ENCODE results near the gene TAS2R43.
"Not testable (repeated sequence)": the region's sequence is repeated elsewhere in the genome, so short reads cannot be mapped to it uniquely, and the experiment has no call there.

TAS2R43 gene, protein sequence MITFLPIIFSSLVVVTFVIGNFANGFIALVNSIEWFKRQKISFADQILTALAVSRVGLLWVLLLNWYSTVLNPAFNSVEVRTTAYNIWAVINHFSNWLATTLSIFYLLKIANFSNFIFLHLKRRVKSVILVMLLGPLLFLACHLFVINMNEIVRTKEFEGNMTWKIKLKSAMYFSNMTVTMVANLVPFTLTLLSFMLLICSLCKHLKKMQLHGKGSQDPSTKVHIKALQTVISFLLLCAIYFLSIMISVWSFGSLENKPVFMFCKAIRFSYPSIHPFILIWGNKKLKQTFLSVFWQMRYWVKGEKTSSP

DNA sequence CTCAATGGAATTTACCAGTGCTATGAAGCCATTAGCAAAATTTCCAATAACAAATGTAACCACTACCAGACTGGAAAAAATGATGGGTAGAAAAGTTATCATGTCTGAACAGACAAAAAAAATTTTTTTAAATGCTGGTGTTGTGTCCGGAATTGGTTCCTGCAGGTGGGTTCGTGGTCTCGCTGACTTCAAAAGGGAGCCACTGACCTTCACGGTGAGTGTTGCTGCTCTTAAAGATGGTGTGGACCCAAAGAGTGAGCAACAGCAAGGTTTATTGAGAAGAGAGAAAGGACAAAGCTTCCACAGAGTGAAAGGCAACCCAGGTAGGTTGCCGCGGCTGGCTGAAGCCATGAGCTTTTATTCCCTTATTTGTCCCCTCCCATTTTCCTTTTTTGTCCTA, at the start of gene TAS2R43:
TSS of gene TAS2R43 (minus strand) at position 186 of the 400 bp plus-strand sequence. CDS start at position 102, 84 bp downstream.
- DNase-seq (ENCODE audit: low read depth in 2 of 2), result no peak

GRCh38 chr12:11136075-11136474, 44.0 kb upstream of the TAS2R43 start:
- DNase-seq (ENCODE audit: low read depth in 2 of 2), result no peak

DNA sequence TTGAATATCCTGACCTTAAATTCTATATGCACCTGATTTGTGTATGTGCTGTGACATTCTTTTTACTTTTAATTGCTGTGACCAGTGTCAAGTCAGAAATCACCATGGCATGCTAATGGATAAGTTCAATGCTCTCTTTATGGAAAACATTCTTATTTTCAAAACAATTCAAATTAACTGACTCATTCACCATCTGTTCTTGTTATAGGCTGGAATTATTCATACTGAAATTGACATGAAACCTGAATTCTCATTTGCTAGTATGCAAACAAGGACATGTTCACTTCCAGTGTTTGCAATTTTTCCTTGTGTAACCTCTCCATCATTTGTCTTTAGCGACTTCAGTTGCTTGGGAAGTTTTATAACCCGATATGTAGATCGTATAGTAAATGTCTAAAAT, 42.2 kb upstream of the TAS2R43 start, which contains the start of gene TAS2R30:
TSS of gene TAS2R30 (minus strand) at position 340 of the 400 bp plus-strand sequence. CDS start 400 bp downstream, outside the sequence.
- DNase-seq (ENCODE audit: low read depth in 2 of 2), result no peak

- DNase-seq (ENCODE audit: low read depth in 2 of 2), result no peak
These were observed 41.7 kb upstream of the TAS2R43 start for GRCh38 chr12:11133816-11134215.

DNA sequence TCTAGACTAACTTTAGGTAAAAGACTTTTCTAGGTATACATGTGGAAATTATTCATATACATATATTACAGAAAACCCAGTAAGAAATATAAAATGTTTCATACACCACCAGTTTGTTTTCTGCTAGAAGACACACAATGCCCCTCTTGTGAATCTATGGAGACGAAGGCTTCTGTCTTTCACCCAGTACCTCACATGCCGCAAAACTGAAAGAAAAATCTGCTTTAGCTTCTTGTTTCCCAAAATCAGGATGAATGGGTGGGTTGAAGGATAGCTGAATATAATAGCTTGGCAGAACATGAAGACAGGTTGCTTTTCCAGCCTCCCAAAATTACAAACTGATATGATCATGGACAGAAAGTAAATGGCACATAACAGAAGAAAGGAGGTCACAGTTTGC, 41.0 kb upstream of the TAS2R43 start:
- DNase-seq (ENCODE audit: low read depth in 2 of 2), result no peak

GRCh38 chr12:11130999-11131398, 38.9 kb upstream of the TAS2R43 start:
- DNase-seq (ENCODE audit: low read depth in 2 of 2), result no peak

DNA sequence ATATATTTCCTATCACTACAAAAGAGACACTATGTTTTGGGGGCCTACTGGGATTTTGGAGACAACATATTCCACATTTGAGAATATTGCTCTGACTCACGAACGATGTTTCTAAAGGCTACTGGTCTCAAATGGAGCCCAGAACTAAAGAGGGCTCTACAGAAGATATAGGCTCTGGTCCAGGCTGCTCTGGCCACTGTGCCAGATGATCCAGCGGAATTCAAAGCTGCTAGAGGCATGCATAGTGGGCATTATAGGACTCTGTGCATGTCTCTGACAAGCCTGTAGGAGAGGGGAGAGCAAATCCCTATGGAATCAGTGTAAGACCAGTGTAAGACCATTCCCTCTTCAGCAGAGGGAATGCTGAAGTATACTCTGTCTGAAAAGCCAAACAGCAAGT, 38.3 kb upstream of the TAS2R43 start:
- DNase-seq (ENCODE audit: low read depth in 2 of 2), result no peak

DNA sequence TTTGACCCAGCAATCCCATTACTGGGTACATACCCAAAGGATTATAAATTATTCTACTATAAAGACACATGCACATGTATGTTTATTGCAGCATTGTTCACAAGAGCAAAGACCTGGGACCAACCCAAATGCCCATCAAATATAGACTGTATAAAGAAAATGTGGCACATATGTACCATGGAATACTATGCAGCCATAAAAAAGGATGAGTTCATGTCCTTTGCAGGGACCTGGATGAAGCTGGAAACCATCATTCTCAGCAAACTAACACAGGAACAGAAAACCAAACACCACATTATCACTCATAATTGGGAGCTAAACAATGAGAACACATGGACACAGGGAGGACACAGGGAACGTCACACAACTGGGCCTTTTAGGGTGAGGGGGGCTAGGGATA, 22.0 kb upstream of the TAS2R43 start:
- not testable (repeated sequence) for DNase-seq (ENCODE audit: low read depth in 2 of 2)

DNA sequence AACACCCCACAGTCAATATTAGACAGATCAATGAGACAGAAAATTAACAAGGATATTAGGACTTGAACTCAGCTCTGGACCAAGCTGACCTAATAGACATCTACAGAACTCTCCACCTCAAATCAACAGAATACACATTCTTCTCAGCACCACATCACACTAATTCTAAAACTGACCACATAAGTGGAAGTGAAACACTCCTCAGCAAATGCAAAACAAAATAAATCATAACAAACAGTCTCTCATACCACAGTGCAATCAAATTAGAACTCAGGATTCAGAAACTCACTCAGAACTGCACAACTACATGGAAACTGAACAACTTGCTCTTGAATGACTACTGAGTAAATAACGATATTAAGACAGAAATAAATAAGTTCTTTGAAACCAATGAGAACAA, 19.1 kb upstream of the TAS2R43 start:
- not testable (repeated sequence) for DNase-seq (ENCODE audit: low read depth in 2 of 2)

DNA sequence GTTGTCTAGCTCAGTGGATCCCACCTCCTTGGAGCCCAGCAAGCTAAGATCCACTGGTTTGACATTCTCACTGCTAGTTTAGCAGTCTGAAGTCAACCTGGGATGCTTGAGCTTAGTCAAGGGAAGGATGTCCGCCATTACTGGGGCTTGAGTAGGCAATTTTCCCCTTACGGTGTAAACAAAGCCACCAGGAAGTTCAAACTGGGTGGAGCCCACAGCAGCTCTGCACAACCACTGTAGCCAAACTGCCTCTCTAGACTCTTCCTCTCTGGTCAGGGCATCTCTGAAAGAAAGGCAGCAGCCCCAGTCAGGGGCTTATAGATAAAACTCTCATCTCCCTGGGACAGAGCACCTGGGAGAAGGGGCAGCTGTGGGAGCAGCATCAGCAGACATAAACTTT, 16.7 kb upstream of the TAS2R43 start:
- DNase-seq (ENCODE audit: low read depth in 2 of 2), result no peak

GRCh38 chr12:11107719-11108118, 15.6 kb upstream of the TAS2R43 start:
- DNase-seq (ENCODE audit: low read depth in 2 of 2), result no peak

DNA sequence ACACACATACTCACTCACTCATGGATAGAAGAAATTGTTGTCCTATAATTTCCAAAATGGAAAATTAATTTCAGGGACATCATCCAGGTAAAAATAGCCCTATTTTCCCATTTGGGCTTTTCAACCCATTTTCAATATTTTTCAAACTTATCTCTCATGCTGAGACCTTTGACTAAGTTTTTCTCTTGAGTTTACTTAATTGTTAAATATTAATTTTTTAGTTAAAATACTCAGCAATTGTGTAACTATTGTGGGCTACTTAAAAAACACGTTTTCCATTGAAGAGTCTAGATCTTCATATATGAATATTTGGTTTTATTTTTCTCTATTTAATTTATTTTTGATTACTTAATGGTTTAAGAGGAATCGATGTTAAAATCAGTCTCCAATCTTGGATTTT, 14.2 kb upstream of the TAS2R43 start:
- no peak for DNase-seq (ENCODE audit: low read depth in 2 of 2)

GRCh38 chr12:11105546-11105945, 13.4 kb upstream of the TAS2R43 start:
- DNase-seq (ENCODE audit: low read depth in 2 of 2), result no peak

- not testable (repeated sequence) for DNase-seq (ENCODE audit: low read depth in 2 of 2)
These were observed 2.8 kb upstream of the TAS2R43 start for GRCh38 chr12:11094910-11095309.

GRCh38 chr12:11089246-11089645, 2.9 kb downstream of the TAS2R43 start:
- no peak for DNase-seq (ENCODE audit: low read depth in 2 of 2)

DNA sequence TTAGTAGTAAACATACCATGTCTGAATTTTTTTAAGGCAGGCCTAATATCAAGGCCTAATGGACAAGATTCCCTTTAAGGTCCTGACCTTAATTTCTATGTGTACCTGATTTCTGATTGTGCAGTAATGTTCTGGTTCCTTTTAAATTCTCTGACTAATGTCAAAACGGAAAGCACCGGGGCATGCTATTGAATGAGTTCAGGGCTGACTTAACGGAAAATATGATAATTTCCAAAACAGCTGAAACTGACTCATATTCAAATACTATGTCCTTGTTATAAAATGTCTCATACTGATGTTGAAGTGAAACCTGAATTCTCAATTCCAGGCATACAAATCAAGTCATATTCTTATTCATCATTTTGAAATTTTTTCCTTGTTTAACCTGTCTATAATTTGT, 6.7 kb downstream of the TAS2R43 start:
- DNase-seq (ENCODE audit: low read depth in 2 of 2), result no peak

GRCh38 chr12:11081987-11082386, 10.1 kb downstream of the TAS2R43 start:
- DNase-seq (ENCODE audit: low read depth in 2 of 2), result no peak

DNA sequence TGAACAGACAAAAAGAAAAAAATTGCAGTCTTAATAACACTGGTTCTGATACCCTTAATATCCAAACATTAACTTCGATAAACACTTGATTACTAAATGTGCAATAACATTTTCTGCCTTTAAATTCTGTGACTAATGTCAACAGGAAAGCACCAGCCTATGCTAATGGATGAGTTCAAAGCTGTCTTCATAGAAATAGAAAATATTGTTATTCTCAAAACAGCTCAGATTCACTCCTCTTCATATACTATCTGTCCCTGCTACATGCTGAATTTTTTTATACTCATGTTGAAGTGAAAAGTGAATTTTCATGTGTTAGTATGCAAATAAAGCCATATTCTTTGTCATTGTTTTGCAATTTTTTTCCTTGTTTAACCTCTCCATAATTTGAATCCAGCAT, 13.9 kb downstream of the TAS2R43 start:
- no peak for DNase-seq (ENCODE audit: low read depth in 2 of 2)

DNA sequence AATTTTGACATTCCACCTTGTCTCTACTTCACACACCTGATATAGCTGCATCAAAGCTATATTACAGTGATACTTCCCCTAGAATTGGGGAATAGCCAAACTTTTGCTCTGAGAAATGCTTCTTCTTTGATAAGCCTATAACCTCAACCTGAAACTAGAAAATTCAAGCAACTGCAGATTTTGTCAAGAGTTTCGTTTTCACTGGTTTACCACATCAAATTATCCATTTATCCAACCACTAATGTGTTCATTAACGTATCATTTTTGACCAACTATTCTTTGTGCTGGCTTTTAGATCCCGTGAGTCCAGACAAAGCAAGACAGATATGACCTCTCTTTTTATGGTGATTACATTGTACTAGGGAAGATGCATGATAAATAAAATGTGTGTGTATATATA, 16.5 kb downstream of the TAS2R43 start:
- DNase-seq (ENCODE audit: low read depth in 2 of 2), result no peak

- no peak for DNase-seq (ENCODE audit: low read depth in 2 of 2)
These were observed 20.7 kb downstream of the TAS2R43 start for GRCh38 chr12:11071414-11071813.

DNA sequence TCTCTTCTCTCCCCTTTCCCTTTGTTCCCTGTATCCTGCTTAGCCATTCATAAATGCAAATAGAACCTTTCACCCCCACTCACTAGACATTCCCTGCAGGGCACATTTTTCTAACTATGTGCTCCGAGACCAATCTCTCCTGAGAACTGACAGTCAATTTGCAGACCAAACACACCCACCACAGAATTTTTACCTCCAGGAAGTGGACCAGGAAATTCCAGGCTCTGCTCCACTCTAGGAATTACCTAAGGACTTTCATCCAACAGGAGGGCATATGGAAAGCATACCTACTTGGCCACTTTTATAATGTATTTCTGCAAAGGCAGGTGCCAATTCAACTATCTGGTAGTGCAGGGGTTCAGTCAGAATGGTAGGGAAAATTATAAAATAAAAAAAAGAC, 21.1 kb downstream of the TAS2R43 start:
- DNase-seq (ENCODE audit: low read depth in 2 of 2), result no peak

DNA sequence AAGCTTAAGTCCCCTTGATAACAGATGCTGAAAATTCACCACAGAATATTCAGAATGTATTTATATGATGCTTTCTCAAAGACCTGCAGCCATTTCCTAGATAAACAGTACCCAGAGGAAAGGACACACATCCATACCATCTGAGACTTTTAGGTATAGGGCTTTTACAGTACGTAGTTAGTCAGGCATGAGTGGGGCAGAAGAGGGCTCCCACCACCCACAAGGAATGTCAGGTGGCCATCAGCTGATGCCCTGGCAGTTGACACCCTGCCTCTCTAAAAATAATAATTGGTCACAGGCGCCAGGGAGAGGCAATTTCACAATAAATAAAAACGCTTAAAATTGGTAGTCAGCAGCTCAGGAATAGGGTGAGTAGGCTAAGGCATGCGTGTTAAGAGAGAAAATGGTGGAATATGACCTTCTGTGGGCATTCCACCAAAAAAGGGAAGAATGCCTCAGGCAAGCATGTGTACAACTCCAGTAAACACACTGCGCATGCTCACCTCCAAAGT, 22.2 kb downstream of the TAS2R43 start:
- no peak for DNase-seq (ENCODE audit: low read depth in 2 of 2)

DNA sequence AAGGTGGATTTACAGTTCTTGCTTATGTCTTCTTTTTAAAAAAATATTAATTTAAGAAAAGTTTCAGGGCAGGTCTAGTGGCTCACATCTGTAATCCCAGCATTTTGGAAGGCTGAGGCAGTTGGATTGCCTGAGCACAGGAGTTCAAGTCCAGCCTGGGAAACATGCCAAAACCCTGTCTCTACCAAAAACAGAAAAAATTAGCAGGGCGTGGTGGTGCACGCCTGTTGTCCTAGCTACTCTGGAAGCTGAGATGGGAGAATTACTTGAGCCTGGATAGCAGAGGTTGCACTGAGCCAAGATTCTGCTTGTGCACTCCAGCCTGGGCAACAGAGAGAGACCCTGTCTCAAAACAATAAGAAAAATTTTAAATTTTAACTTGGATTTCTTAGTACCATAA, 24.6 kb downstream of the TAS2R43 start:
- DNase-seq (ENCODE audit: low read depth in 2 of 2), result no peak

GRCh38 chr12:11062194-11062593, 29.9 kb downstream of the TAS2R43 start, which contains the start of gene TAS2R46:
TSS of gene TAS2R46 (minus strand) at chr12:11062294. CDS start at chr12:11062294, 0 bp downstream.
- DNase-seq (ENCODE audit: low read depth in 2 of 2), result not testable (repeated sequence)
